ENCODE data around the gene ANKAR.
"Not testable (repeated sequence)": the region's sequence is repeated elsewhere in the genome, so short reads cannot be mapped to it uniquely, and the experiment has no call there.

ANKAR gene, protein sequence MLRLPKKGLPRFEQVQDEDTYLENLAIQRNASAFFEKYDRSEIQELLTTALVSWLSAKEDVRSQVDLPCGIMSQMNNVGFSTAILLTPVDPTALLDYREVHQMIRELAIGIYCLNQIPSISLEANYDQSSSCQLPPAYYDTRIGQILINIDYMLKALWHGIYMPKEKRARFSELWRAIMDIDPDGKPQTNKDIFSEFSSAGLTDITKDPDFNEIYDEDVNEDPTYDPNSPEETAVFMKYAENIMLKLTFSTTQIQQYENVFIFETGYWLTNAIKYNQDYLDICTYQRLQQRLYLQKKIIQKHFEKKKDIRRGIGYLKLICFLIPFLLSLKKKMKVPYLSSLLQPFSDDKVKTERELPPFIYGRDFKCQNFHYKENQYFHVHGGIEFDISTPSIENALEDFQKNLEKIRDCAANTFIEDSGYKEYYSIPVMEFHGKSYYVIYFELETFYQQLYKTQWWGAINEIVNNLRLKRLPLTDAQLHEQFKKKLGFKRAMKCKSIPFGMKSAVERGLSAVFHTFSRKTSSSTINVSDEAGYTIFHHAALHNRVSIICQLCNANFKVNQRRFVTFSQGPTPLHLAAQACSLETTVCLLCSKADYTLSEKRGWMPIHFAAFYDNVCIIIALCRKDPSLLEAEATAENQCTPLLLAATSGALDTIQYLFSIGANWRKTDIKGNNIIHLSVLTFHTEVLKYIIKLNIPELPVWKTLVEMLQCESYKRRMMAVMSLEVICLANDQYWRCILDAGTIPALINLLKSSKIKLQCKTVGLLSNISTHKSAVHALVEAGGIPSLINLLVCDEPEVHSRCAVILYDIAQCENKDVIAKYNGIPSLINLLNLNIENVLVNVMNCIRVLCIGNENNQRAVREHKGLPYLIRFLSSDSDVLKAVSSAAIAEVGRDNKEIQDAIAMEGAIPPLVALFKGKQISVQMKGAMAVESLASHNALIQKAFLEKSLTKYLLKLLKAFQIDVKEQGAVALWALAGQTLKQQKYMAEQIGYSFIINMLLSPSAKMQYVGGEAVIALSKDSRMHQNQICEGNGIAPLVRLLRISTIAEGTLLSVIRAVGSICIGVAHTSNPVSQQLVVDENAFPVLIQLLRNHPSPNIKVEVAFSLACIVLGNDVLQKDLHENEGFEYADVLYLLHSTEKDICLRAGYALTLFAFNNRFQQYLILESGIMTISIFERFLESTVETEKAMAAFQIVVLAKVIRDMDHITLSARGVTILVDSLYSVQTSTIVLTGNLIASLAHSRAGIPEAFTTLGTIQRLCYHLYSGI (N-terminal part only)

DNA sequence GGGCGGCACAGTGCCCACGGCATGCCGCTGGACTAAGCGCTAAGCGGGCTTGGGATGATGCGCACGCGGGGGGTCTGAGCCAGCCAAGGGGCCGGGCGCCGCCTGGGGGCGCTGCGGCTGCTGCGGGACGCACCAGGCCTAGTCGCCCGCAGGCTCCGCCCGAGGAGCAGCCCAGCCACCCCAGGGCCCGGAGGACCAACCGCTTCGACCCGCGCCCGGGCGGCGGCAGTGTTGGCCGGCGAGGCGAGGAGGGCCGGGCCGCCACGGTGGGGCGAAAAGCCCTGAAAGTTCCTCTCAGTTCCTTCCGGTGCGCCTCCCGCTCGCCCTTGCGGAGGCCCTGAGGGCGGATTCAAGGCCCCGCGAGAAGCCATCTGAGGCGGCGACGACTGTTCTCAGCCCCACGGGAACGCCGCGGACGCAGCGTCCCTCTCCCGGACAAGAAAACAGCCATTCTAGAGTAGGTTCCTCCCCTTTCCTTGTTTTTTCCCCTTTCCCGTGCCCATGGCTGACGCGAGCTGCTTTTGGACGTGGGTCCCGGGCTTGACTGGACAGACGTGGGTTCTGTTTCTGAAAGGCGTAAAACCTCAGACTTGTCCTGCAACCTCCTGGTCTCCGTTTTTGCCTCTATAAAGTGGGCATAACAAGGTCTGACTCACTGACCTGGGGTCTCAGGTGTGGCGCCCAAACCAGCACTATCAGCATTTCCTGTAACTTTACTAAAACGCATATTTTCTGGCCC is at the start of gene ANKAR:
ANKAR (plus strand) TSS at position 297 of the 739 bp plus-strand sequence. CDS start 1,821 bp downstream, outside the sequence.
- peak; percentile 63 to 65 for DNase-seq (ENCODE audit: low read depth in 2 of 2)

DNA sequence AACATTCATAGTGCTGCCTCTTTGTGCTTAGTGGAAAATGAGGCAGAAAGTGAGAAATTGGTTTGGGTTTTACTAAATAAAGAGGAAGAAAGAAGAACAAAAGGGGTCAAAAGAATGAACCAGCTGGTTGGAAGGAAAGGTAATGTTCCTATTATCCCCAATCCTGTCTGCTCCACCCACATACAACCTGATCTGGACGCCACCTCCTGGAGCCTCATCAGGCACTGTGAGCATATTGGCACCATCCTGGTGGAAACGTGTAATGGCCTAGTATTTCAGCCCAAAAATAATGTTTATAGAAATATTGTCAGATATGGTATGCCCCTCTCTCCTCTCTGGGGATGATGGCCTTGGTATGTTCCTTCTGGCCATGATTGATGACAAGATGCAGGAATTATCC is 48.8 kb upstream of the ANKAR start:
- no peak for DNase-seq (ENCODE audit: low read depth in 2 of 2)

DNA sequence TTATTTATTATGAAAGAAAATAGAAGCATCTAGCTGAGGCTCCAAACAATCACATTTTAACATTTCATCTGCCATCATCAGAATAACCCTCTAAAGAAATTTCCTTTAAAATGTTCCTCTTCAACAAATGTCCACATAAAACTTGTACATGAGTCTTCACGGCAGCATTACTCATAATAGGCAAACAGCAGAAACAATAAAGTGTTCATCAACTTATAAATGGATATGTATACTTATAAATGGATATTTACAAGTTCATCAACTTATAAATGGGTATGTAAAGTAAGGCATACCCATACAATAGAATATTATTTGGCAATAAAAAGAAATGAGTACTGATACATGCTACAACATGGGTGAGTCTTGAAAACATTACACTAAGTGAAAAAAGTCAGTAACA is 46.7 kb upstream of the ANKAR start:
- DNase-seq (ENCODE audit: low read depth in 2 of 2) = no peak

DNA sequence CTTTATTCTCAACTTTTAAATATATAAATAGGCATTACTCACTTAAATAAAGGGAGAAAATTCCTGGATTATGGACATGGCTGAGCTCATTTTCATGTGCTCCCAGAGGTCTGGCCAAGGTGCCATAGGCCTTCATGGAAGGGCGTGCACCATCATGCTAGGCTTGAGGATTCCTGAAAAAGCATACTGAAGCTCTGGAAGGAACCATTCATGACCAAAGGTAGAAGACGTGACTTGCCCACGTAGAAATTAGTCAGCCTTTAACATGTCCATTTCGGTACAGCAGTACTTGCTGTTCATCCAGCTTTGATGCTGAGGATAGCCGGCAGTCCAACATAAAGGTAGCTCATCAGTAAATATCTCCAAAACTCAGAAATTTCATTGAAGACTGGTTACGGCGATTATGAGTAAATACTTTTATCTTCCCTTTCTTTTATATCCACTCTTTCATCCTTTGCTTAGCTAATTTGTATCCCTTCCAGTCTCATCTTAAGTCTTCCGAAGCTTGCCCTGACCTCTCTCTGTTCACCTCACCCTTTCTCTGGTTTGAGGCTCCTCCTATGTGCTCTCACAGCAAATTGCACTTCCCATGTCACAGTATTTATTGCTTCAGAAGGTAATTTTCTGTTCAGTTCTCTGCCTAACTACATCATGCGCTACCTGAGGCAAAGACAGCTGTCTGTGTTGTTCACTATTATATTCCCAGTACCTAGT is 45.5 kb upstream of the ANKAR start:
- no peak for DNase-seq (ENCODE audit: low read depth in 2 of 2)

DNA sequence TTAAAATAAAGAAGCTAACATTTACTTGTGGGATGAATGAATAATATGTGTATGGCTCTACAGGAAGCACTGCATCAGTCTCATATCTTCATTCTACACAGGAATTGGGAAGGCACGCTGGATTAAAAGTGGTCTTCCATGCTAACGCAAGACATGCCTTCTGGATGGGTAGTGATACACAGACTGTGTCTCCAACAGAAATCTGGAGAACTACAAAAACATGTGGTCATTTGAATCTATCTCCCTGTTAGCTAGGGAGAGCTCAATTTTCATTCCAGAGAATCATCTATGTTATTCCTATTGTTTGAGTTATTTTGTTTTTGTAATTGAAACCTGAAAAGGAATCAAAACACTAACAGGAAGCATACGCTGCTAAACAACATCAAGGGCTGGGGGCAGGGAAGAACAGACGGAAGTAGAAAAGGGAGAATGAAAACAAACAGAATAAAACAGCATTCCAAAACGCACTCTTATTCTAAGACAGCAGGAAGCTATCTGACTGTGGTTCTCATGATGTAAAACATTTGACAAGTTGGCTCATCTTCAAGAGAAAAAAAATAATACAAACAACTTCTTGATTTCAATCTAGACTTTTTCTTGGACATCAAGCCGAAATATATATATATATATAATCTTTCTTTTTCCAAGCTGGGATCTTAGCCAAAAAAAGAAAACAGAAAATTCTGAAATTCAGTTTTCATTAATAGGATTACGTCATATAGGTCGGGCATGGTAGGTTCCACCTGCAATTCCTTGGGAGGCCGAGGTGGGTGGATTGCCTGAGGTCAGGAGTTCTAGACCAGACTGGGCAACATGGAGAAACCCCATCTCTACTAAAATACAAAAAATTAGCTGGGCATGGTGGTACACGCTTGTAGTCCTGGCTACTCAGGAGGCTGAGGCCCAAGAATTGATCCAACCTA is 44.7 kb upstream of the ANKAR start:
- no peak for DNase-seq (ENCODE audit: low read depth in 2 of 2)

DNA sequence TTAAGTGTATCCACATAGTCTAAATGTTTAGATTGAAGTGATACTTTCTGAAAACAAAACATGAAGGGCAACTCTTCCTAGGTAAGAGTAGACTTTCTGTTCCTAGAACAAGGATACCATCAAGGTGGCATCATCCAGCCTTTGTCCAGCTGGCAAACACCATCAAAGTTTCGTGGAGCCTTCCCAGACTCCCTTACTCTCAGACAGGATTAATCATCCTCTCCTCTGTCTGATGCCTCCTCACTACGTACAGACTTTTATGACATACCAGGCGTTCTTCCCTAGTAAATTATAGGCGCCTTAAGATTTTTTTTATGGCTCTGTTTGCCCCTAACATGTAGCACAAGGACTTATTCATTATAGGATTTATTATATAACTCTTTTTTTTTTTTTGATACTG is 42.6 kb upstream of the ANKAR start:
- no peak for DNase-seq (ENCODE audit: low read depth in 2 of 2)

DNA sequence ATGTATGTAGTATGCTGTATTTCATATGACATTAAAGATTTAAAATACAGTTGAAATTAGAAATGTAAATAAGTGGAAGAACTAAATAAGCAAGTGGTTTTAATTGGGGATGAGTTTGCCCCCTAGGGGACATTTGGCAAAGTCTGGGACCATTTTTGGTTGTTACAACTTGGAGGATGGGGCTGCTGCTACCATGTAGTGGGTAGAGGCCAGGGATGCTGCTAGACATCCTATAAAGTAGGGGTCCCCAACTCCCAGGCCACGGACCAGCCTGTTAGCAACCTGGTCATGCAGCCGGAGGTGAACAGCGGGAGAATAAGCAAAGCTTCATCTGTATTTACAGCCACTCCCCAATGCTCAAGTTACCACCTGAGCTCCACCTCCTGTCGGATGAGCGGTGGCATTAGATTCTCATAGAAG is 41.1 kb upstream of the ANKAR start:
- no peak for DNase-seq (ENCODE audit: low read depth in 2 of 2)

DNA sequence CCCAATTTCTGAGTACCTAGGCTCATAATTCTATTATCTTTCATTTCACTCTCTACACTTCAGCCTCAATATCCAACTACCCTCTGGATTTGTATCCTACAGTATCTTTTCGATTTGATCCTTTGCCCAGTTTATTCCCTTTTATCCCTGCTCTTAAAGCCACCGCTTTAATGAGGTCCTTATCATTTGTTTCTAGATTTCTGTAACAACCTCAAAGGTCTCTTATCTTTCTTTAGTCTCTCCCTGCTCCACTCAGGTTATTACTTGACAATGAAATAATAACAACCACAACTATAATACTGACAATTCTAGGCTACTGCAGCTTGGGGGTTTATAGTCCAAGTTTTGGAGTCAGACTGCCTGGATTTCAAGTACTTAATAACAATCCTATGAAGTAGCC is 39.1 kb upstream of the ANKAR start:
- no peak for DNase-seq (ENCODE audit: low read depth in 2 of 2)

DNA sequence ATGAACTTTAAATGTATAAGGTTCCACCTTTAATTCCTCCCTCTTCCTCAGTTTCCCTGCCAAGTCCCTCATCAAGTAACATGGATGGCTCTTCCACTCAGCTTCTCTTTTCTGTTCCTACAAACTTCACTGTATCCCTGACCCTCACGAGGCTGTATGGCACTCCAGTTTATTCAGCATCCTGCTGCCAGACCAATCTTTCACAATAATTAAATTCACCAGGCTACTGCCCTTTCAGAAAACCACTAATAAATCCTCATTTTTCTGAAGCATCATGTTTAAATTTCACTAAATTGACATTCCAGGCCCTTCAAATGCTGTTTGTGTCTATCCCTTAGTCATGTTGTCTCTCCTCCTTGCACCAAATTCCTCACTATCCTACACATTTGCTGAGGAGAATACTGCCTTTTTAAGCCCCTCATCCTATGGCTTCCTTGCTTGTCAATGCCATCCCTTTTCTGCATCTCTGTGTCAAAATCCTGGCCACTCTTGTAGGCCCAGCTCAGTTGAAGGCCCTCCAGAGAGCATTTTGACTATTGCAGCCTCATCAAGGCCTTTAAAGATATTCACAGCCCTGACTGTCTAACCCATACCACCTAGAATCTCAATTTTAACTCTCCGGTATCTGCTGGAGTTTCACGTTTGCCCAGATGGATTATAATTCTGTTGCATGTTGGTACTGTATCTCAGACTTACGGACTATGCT is 36.0 kb upstream of the ANKAR start:
- DNase-seq (ENCODE audit: low read depth in 2 of 2) = no peak

DNA sequence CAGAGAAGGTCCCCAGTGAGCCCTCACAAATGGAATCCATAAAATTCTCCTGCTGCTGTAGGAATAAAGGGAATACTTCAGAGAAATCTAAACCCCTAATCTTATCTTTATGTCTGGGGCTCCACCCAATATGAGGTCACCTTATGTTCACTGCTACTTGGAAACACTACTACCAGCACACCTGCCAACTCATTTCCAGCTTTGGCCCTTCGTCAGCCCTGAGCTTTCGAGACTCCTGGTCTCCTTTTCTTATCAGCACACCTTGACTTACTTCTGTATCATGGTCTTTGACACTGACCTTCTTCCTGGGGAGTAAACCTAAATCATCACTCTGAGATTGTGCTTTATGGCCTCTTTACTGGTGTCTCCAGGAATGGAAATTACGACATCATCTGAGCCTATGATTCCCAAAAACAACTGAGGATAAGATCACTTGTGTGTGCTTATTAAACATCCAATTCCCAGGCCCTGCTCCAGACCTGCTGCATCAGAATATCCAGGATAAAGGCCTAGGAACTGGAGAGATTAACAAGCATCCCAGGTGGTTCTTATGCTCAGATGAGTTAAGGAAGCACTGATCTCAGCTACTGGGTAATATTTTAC is 35.4 kb upstream of the ANKAR start:
- no peak for DNase-seq (ENCODE audit: low read depth in 2 of 2)

DNA sequence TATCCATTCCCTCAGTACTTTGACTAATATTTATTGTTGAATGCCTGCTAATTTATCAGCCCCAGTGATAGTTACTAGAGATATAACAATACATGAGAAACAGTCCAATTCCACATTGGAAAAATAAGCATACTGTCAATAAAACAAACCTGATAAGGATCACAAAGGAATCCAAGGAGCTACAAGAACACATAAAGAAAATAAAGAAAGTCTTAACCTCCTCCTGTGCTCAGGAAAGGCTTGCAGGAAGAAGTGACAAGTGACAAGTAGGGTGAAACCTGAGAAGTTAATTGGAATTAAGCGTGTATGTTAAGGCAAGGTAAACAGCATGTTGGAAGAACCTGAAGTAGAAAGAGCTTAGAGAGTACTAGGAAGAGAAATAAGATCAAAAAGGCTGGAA is 33.5 kb upstream of the ANKAR start:
- no peak for DNase-seq (ENCODE audit: low read depth in 2 of 2)

DNA sequence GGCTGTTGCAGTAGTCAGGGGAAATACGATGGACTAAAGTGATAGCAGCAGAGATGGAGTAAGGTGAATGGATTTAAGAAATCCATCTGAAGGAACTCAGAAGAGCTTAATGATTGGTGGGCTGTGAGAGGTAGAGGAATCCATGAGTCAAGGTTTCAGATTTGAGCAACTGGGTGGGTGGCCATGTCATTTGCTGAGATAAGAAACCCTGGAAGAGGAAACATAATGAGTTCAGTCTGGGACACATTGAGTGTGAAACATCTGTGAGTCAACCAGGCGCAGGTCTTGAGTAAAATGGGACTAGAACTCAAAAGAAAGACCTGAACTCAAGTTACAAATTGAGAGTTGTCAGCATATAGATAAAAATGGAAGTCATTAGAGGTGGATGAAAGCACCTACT is 32.9 kb upstream of the ANKAR start:
- no peak for DNase-seq (ENCODE audit: low read depth in 2 of 2)

DNA sequence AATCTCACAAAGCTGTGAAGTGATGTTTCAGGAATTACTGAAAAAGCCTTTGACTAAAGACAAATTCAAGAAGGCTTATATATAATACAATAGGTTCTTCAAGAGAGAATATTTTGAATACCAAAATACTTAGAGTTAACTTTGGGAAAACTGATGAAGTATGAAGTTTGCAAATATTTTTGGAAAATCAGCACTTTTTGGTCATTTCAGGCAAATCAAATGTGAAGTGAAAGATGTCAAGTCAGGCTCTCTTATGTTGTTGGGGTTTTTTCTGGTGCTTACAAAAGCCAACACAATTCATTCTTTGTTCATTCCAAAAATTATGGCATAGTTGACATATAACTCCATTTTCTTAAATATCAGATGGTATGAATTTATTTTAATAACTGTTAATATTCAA is 27.9 kb upstream of the ANKAR start:
- DNase-seq (ENCODE audit: low read depth in 2 of 2) = no peak

DNA sequence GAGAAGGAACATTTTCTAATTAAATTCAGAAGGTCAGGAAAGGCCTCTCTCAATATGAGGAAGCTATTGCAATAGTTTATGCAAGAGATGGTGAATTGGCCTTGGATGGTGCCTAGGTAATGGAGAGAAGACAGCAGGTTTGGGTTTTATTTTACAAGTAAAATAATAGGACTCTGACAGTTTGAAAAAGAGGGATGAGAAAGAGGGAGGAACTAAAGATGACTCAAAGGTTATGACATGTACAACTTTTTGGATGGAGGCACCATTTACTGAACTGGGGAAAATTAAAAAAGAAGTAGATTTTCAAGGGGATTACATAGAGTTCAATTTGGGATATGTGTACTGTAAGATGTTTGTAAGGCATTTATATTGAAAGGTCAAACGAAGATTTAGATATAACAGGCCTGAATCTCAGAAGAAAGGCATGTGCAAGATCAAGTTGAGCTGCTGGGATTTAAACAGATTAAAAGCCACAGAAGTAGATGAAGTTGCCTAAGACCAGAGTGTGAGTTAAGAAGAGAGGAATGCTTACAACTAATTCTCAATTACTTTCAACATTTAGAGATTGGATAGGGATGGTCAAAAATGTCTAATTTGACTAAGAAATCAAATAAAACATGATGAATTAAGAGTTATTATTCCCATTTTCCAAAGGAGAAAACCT is 25.5 kb upstream of the ANKAR start:
- DNase-seq (ENCODE audit: low read depth in 2 of 2) = no peak

DNA sequence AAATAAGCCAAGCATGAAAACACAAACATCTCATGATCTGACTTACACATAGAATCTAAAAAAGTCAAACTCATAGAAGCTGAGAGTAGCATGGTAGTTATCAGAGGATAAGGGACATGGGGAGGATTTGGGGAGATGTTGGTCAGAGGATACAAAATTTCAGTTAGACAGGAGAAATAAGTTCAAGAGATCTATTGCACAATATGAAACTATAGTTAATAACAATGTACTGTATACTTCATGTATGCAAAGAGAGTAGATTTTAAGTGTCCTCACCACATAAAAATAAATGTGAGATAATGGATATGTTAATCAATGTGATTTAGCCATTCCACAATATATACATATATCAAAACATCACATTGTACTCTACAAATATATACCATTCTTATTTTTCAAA is 23.2 kb upstream of the ANKAR start:
- DNase-seq (ENCODE audit: low read depth in 2 of 2) = no peak

DNA sequence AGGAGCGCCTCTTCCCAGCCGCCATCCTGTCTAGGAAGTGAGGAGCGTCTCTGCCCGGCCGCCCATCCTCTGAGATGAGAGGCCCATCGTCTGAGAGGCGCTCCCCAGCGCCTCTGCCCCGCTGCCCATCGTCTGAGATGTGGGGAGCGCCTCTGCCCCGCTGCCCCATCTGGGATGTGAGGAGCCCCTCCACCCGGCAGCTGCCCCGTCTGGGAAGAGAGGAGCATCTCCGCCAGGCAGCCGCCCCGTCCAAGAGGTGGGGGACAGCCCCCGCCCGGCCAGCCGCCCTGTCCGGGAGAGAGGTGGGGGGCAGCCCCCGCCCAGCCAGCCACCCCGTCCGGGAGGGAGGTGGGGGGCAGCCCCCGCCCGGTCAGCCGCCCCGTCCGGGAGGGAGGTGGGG is 21.0 kb upstream of the ANKAR start:
- not testable (repeated sequence) for DNase-seq (ENCODE audit: low read depth in 2 of 2)

DNA sequence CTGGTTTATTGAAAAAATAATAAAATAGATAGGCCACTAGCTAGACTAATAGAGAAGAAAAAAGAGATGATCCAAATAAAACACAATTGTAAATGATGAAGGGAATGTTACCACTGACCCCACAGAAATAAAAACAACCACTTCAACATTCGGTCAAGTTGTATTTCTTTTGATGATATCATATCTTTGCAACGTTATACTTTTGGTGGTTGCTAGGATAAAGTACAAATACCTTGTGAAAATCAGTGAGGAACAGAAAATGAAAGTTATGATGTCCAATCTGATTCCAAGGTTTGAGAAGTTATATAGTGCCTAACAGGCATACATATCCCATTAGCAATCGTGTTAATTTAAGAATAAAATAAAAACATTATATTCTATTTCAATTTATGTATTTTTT is 19.8 kb upstream of the ANKAR start:
- no peak for DNase-seq (ENCODE audit: low read depth in 2 of 2)

DNA sequence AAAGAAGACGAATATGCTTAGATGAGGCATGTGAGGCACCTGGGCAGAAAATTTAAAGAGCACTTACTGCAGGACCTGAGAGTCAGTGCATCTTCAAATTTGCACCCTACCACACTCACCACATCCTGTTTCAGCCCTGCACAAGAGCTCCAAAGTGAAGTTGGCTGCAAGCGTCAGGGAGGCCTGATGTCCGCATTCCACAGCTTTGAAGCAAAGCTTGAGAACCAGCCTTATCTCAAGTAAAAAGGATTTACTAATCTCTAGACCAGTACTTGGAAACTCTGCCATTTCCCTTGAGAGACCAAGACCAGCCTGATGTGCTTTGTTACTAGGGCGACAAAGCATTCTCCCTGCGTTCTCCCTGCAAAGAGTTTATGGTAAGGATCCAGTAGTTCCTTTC is 16.6 kb upstream of the ANKAR start:
- peak in 1 of 2 donors; percentile 22 for DNase-seq (ENCODE audit: low read depth in 2 of 2)

Data from stimulated activated CD8-positive, alpha-beta memory T cell treated with anti-CD3 and anti-CD28 coated beads, Interleukin-2, amount 100 ng/mL, for 1 hour (primary cell).